Right renal pelvis (tissue), 4 donors: ENCODE measurements around the gene MRPS17. TPM values are rescaled to one million over a fixed set of nuclear protein-coding genes. Genes with fewer than 3 reads are reported as not detected.

Experiments
- DNase-seq, 4 donors: peaks; one replicate each; pipeline ENCODE4 v3.0.0-alpha.2; 2013; ENCODE audit warnings: low read depth in 4 of 4, low spot score in 3 of 4, missing footprints in 1 of 4
- polyA plus RNA-seq, 4 donors: library from polyadenylated mRNA; unstranded; fragments of 120-200 nt; gene quantifications; one replicate each; pipeline ENCODE4 v1.2.1, GENCODE V29; 2013; ENCODE audit not compliant: insufficient read length in 4 of 4

MRPS17 gene
- polyA plus RNA-seq, 4 donors, result 16.7 to 22.8 (median 18.4) TPM

DNA sequence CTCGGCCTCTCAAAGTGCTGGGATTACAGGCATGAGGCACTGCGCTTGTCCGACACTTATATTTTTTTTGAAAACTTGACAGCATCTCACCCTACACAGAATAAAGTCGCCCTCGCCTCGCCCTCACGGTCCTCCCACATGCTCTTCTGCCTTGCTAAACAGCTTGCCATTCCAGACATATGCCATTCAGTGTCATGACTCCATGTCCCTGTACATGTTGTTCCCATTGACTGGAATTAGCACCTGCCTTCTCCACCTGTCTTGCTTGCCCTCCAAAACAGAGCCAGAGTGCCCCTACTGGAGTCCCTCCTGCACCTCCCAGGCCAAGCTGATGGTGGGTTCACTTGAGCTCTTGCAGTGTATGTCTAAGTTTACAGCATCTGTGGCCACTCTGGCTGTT lies 18.9 kb downstream of the MRPS17 start:
- no peak for DNase-seq

DNA sequence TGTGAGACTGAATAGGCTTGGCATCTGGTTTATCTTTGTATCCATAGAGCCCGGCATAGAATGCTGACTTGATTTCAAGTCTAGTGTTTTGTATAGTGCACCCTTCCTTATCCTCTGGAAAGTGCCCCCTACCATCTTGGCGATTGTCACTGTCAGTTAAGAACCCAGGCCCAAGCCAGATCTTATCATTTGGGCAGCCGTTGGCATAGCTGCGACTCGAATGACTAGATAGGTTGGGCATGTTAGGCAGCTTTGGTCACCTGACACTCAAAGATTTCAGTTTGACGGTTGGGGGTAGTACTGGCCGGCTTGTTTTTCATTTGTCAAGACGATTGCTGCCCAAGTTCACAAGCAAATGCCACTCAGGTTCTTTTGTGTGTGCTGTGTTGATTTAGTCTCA lies 19.3 kb downstream of the MRPS17 start:
- no peak for DNase-seq

DNA sequence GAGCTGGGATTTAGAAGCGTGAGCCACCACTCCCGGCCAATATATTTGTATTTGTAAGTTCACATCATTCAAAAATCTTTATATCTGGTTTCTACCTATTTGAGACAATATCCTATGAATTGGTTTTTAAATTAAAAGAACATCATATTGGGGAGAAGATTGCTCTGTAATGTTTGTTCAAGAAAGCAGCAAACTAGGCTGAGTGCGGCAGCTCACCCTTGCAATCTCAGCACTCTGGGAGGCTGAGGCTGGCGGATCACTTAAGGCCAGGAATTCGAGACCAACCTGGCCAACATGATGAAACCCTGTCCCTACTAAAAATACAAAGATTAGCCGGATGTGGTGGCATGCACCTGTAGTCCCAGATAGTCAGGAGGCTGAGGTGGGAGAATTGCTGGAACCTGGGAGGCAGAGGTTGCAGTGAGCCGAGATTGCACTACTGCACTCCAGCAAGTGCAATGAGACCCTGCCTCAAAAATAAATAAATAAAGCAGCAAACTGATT lies 22.1 kb downstream of the MRPS17 start:
- DNase-seq, result no peak

DNA sequence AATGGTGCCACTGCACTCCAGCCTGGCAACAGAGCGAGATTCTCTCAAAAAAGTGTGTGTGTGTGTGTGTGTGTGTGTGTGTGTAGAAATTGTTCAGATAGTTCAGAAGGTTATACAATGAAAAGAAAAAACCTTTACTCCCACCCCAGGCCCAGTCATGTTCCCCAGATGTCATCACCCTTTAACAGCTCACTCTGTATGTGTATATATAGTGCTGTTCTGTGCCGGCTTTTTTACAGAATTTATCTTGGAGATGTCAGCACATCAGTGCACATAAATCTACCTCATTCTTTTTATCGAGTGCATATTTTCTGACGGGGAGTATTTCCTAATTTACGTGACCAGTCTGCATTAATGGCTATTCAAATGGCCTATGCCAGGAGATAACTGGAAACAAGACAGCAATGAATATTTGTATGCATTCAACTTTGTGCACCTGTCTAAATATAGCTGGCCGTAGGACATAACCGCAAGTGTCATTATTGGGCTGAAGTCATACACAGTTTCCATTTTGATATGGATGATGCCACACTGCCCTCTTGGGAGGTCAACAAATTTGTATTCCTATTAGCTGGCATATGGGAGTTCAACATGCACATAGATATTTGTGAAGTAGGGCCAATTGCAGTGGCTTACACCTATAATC lies 24.4 kb downstream of the MRPS17 start:
- DNase-seq, result no peak

DNA sequence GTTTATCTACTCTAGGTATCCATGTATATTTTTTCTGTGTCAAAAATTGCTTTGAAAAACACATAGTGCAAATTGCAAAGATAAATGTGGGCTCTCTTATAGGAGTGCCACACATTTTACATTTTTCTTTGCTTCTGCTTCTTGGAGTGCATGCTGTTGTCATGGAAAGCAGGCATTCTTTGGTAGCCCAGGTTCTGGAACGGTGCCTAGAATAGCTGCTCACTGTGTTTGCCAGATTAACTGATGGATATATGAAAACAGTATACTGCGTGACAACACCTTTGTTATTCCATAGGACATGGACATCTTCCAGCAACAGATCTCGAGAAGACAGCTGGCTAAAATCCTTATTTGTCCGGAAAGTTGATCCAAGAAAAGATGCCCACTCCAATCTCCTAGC lies 26.2 kb downstream of the MRPS17 start:
- DNase-seq, result no peak

DNA sequence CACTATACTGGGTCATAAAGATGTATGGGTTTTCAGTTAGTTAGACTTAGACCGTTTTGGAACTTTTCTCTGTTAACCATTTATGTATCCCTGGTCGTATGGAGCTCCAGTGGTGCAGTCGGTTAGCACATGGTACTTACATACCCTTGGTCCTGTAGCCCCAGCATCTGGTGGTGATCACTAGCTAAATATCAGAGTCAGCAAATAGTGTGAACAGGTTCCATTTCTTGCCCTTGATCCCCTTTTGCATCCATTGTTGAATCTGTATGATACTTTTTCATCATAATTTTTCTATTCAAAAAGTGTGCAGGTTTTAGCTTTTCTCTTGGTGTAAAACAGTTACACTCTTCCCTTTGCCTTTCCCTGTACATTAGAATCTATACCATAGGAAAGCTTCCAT lies 28.6 kb downstream of the MRPS17 start:
- no peak for DNase-seq

DNA sequence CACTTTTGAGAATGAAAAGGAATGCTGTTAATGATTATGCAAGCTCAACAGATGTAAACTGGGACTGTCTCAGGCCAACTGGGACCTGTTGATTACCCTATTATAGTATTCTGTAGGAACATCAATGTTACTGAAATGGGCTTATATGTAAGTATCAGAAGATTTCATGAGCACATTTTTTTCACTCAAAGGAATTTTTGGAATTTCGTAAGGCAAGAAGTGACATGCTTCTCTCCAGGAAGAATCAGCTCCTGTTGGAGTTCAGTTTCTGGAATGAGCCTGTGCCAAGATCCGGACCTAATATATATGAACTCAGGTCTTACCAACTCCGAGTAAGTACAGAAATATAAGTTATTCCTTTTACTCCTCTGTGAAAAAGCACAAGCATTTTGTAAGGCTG lies 31.9 kb downstream of the MRPS17 start:
- no peak for DNase-seq

DNA sequence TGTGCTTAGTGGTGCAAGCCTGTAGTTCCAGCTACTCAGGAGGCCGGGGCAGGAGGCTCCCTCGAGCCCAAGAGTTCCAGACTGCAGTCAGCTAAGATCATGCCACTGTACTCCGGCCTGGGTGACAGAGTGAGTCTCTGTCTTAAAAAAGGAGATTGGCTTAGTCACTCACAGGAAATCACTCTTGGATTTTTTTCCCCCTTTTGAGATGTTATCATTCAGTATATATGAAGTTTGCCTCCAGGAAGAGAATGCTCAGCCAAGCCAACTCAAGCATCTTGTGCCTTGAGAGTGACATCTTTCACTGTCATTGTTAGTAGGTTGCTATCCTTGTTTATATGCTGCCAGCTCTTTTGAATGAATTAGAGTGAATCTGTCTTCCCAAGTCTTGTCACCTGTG lies 40.7 kb downstream of the MRPS17 start:
- no peak for DNase-seq

DNA sequence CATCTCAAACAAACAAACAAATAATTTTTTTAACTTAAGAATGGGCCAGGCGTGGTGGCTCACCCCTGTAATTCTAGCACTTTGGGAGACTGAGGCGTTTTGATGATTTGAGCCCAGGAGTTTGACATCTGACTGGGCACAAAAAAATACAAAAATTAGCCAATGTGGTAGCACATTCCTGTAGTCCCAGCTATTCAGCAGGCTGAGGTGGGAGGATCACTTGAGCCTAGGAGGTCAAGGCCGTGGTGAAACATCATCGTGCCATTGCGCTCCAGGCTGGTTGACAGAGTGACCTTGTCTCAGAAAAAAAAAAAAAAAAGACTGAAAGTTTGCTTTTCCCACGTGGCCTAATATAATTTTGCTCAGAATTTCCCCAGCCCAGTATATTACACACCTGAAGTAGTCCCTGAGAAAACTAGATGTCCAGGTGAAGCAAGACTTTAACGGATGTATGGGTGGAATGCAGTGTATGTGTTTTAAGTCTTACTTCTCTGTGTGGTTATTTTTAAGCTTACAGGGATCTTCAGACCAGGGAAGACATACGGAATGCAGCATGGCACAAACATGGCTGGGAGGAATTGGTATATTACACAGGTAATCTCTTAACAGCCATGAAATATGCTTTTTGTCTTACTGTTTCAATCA lies 45.3 kb downstream of the MRPS17 start:
- no peak for DNase-seq

DNA sequence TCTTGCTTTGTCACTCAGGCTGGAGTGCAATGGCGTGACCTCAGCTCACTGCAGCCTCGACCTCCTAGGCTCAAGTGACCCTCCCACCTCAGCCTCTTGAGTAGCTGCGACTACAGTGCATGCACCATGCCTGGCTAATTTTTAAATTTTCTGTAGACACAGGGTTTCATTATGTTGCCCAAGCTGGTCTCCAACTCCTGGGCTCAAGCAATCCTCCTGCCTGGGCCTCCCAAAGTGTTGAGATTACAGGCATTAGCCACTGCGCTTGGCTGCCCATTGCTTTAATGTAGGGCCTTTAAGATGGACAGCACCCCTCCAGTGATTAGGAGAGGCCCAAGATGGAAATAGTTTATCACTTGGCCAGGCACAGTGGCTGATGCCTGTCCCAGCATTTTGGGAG lies 52.1 kb downstream of the MRPS17 start:
- DNase-seq, result no peak

Other genes starting within 250 kb of the MRPS17 start
- under 1 TPM; 0.17 to 0.46 (median 0.32) TPM for gene SEPTIN14, start 89.1 kb upstream of the MRPS17 start, polyA plus RNA-seq
- 10 to 100 TPM; 11.2 to 14.1 (median 12.3) TPM for gene ZNF713, start 64.4 kb upstream of the MRPS17 start, polyA plus RNA-seq
- gene NIPSNAP2, start 12.7 kb downstream of the MRPS17 start, polyA plus RNA-seq, result 100 to 1,000 TPM; 109 to 141 (median 124) TPM
- 10 to 100 TPM; 35.0 to 44.4 (median 37.1) TPM for gene PSPH, start 99.6 kb downstream of the MRPS17 start, polyA plus RNA-seq
- 100 to 1,000 TPM; 201 to 229 (median 221) TPM for gene CCT6A, start 99.9 kb downstream of the MRPS17 start, polyA plus RNA-seq
- 100 to 1,000 TPM in 3 of 4 donors, 10 to 100 TPM in 1; 74.6 to 143 (median 127) TPM for gene SUMF2, start 112.4 kb downstream of the MRPS17 start, polyA plus RNA-seq
- gene PHKG1, start 141.1 kb downstream of the MRPS17 start, polyA plus RNA-seq, result 1 to 10 TPM in 2 of 4 donors, under 1 TPM in 2; 0.94 to 1.5 (median 1.1) TPM
- gene CHCHD2, start 154.6 kb downstream of the MRPS17 start, polyA plus RNA-seq, result 100 to 1,000 TPM; 256 to 315 (median 289) TPM
- gene NUPR2, start 164.5 kb downstream of the MRPS17 start, polyA plus RNA-seq, result 1 to 10 TPM; 2.0 to 4.3 (median 2.8) TPM